ENCODE results near the gene GREB1L.
"Not testable (repeated sequence)": the region's sequence is repeated elsewhere in the genome, so short reads cannot be mapped to it uniquely, and the experiment has no call there.

GREB1L gene

DNA sequence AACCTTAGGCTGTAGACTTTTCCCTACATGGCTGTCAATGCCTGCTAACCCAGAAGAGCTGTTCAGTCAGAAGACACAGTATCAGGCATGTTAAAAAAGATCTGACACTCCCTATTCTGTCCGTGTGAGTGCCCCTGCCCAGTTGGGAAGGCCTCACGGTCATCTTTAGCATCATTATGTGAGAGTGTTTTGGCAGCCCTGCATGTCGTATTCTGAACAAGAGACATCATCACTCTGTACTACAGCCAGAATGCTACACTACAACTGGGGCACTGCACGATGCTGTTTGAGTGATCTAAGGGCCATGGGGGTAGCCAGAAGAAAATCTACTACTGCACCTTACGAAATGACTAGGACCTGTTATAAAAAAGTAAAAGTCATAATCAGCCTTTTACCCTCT, 67.2 kb downstream of the GREB1L start:
- DNase-seq = no peak

DNA sequence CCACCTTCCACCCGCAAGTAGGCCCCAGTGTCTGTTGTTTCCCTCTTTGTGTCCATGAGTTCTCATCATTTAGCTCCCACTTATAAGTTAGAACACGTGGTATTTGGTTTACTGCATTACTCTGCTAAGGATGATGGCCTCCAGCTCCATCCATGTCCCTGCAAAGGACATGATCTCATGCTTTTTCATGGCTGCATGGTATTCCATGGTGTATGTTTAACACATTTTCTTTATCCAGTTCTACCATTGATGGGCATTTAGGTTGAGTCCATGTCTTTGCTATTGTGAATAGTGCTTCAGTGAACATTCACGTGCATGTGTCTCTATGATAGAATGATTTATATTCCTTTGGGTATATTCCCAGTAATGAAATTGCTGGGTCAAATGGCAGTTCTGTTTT, 69.9 kb downstream of the GREB1L start:
- not testable (repeated sequence) for DNase-seq

DNA sequence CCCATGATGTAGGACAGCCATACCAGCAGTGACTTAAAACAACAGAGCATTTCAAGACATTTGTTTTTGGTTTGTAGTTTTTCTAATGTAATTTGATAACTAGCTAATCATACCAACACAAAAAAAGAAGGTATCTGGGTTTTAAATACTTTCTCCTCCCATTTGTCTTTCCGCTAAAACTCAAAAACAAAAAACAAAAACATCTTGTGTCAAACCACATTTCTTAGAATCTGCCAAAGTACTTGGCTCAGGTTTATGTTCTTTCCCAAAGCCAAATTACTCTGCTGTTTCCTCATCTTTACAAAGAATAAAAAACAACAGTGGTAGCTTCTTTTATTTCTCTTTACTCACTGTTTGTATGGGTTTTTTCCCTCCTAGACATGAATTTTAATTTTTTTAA, 71.5 kb downstream of the GREB1L start:
- DNase-seq = no peak

DNA sequence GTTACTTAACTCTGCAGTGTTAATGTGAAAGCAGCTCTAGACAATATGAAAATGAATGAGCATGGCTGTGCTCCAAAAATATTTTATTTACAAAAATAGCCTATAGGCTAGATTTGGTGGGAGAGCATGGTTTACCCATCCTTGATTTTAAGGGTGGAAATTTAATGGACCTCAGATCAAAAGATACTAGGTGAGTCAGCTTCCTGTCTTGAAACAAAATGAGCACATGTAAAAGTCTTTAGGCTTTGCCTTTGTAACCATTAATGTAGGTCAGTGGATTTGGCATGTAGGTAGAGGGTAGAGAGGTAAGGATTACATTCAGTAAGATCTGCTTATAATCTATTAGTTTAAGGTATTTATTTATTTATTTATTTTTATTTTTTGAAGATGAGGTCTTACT, 72.7 kb downstream of the GREB1L start:
- no peak for DNase-seq

DNA sequence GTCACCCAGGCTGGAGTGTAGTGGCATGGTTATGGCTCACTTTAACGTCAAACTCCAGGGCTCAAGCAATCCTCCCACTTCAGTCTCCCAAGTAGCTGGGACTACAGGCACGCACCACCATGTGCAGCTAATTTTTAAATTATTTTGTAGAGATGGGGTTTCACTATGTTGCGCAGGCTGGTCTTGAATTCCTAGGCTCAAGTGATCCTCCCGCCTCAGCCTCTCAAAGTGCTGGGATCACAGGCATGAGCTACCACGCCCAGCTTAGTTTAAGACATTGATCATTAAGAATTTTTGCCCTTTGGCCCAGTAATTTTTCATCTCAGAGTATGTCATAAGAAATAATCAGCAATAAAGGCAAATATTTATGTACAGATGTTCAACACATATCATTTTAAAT, 73.1 kb downstream of the GREB1L start:
- not testable (repeated sequence) for DNase-seq

DNA sequence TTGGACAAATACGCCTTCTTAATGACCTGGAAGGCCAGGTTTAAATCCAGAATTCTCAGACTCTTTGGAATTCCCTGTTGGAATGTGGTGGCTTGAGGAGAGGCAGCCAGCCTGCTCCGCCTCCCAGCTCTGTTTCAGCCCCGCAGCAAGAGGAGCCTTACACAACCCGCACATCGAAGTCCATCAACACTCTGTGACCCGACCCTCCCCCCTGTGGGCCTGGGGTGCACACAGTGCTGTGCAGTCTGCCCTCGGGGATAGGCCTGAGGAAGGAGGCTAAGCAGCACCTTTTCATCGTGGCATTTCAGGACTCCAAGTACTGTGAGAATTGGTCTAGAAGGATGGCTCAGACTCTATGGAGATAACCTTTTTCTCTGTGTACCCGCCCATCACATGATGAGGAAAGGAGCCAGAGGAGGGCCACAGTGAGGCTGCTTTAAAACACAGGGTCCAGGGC, 73.7 kb downstream of the GREB1L start:
- no peak for DNase-seq

DNA sequence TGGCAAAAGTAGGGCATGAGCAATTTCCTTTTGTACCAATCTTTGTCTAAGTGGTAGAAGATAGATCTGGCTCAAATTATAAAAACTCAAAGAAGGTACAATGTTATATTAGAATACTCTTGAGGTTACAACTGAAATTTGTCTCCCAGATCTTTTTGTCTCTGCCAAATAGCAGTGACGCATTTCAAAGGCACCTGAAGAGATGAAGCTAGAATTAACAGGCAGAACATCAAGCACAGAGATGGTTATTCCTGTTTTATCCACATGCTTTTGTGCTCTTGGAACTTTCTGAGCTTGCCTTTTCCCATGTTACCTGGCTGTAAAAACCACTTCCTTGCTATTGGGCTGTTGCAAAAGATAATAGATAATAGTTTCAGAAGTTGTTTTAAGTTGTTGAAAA, 74.3 kb downstream of the GREB1L start:
- DNase-seq = no peak

DNA sequence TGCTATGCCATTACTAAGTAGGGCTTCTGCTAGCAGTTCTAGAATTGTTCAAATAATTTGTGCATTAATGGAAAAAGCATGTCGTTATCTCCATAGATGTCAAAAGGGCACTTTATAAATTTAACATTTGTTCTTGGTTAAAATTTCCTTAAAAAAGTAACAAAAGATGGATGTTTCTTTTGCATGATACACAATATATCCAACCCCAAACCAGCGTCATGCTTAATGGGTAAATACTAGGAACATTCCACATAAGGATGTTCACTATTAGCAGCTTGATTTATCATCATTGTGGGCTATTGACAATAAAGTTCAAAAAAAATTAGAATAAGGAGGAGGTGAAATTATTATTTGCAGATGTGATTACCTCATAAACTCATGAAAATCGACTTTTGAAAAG, 79.7 kb downstream of the GREB1L start:
- no peak for DNase-seq

DNA sequence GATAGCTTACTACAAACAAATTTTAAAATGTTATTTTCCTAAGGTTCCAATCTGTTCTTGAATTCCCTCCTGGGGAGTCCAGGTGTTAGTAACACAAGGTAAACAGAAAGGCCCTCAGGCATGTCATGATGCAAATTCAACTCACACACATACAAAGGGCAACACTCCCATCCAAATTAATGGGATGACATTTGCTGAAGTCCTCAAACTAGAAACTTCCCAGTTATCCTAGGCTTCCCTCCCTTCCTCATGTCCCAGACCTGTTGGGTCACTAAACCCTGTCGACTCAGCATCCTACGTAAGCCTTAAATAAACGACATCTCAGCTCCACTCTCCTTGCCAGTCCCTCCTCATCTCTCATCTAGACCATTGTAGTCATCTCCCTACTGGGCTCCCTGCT, 85.1 kb downstream of the GREB1L start:
- no peak for DNase-seq

DNA sequence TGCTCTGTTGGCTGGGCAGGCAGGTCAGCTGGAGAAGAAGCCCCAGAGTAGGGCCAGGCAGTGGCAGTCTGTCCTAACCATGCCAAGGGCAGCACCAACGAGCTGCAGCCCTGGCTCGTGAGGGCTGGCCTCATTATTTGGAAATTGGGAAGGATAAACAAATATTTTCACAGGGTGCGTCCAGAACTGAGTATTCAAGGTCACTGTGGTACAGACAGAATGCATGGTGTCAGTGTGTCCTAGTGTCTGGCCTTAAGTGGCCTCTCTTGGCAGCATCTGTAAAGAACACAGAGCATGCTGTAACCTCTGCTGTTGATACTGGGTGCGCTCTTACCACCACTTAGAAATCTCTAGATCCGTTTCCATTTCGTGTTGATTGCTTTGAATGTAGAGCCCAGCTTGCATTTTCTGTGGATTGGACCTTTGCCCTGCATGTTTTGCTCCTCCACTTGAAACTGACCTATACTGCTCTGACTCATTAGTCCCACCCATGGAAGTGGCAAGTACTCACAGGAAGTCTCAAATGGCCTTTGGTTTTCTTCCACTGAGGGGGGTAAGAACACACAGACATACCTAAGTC, 88.2 kb downstream of the GREB1L start:
- no peak for DNase-seq

DNA sequence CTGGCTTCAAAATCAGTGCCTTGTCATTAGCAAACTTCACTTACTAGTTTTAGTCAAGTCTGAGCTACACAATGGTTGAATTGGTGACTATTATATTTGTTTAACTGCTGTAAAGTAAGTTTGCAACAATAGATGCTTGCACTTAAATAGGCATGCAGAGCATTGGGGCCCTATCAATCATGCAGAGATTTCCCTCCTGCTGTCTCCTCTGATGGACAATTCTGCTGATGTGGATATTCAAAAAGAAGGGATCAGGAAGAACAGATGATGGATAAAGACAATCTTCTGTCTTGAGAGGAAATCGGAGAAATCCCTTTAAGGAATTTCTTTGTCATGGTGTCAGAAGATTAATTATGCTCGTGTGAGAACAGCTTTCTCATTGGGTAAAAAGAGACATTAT, 89.0 kb downstream of the GREB1L start:
- DNase-seq = no peak

DNA sequence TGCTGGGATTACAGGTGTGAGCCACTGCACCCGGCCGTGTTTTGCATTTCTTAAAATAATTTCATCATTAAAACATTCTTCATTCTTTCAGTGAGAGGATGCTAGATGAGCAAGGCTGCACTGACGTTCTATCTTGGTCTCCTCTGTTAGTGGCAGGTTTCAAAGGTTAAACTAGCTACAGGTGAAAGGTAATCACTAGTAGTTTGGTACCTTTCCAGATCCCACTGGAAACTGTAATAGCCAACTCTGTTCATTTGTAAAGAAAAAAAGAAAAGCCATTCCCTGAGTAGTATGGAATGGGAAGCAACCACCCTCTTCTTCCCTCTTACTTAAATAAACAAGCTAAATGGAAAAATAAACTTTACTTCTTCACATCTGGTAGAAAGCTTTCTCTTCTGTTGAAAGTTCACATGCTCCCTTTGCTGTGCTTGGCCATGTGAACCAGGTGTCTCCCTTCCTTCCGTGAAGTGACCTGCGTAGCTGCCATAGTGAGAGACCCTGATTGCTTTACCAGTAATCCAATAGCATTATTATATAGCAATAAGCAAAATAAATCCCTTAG, 94.0 kb downstream of the GREB1L start:
- no peak for DNase-seq

DNA sequence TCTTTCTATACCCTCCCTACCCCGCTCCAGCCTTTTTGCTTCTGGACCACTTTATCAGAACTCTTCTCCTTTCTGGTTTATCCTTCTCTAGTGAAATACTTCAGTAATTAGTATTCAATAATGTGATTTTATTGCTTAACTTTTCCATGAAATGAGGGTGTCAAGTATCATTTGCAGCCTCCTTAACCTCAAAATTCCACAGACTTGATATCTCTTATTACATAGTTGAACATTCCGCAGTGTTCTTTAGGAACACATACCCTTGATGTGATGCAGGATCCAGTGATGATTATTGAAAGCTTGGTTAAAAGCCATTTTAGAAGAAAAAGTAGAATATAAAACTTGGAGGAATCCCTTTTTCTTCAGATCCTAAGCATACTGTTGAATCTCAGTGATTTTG, 94.8 kb downstream of the GREB1L start:
- DNase-seq = no peak

DNA sequence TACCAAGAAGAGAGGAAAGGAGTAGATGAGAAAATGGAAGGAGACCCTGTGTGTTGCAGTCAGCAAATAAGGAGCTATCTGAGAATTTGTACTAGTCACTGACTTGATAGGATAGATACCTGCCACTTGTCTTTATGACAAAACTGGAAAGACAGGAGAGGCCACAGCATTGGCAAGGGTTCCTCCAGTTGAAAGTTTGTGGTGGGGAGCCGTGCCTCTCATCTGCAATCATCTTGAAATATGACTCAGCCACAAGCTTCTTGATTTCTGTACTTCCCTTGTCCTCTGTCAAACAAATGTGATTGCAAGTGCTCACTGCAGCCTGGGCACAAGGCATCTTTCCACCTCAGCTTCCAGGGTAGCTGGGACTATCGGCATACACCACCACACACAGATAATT, 99.1 kb downstream of the GREB1L start:
- no peak for DNase-seq

DNA sequence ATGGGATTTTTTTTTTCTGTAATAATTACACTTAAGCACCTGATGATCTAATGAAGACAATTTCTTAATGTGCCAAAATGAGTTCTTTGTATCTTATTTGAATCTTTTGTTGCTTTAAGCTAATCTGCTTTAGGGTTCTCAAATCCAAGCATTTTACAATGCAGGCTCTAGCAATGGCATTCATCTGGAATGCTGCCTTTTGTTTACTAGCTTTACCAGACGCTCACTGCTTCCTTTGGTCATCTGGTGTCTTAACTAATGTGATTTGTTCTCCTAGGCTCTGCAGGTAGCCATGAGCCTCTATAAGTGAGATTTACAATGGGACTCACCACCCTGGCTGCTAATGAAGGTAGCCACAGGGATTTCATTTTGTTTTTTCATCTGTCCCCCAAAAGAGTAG, 100.3 kb downstream of the GREB1L start:
- no peak for DNase-seq

DNA sequence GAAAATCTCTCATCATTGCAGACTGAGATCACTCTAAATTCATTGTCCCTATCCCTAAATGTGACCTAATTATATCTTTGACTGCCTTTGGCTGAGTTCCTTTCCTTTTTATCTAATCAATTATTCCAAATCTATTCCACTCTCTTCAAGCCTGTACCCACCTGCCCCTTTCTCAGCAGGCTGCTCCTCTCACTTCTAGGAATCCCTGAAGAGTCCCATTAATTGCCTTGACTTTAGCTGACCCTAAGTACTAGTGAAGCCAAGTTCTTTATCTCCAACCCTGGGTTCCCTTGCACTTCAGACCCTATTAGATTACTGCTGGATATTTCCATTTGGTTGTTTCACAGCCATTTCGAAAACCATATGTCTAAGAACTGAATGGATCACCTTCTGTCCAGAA, 102.8 kb downstream of the GREB1L start:
- DNase-seq = no peak

DNA sequence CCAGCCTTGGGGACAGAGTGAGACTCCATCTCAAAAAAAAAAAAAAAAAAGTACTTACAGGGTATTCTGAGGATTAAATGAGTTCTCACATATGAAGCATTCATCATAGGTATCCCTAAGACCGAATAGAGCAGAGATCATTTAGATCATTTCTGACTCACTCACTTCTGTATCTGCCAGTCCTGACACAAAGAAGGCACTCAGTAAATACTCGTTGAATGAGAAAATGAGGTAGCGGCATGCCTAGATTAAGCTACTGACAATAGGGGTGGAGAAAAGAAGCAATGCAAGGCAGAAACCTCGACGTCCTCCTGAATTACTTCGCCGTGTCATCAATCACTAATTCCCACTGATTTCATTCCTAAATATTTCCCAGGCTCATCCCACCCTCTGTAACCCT, 103.8 kb downstream of the GREB1L start:
- no peak for DNase-seq

DNA sequence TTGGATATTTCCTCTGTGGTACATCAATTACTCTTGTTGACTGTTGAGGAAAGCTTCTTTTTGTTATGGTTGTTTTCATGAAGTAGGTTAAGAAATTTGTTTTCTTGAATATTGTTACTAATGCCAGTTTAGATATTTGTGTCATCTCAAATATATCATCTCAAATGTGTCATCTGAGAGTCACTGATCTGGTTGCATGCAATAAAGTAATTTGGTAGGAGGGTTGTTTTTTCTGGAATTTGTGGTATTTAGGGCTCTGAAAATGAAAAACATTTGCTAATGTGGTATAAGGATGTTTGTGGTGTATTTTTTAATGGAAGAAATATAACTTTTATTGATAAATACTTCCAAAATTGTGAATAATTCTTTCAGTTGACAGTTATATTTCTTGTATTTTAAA, 117.7 kb downstream of the GREB1L start:
- no peak for DNase-seq

DNA sequence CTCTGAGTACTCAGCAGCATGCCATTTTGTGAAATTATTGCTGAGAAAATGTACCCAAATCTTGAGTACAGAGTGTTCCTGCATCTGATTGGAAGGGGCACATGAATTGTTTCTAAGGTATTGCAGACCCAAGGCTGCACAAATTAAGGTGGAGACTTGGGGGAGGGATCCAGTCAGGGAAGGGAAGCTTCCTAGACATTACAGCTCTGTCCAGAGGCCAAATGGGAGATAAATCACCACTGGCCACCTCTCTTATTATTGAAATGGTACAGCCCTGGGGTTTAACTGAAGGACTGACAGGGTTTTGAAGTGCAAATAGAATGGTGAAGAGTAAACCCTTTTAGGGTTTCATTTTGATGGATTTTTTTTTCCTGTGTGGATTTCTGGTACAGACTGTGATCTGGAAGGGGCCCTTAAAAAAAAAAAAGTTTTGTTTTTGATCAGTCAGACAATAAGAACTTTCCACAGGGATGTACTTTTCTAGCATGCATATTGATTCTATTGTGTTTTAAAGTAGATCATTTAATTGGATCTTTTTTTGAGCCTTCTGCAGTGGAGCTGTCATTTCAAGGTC, 119.4 kb downstream of the GREB1L start:
- no peak for DNase-seq

DNA sequence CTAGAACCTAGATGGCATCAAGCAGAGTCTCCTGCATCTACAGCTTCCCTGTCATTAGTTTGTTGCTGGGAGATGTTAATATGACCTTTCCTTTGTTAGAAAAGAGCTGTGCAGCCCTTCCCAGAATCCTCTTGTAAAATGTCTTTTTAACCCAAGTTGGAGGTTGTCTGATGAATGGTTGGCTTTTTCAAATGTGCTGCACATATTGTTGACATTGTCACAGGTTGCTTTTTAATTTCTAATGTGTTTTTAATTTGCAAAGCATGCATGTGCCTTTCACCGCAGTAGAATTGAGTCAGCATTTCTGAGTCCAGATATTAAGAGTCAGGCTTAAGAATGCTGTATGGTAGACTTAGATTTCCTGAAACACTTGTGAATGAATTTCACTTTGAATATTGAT, 120.8 kb downstream of the GREB1L start:
- DNase-seq = no peak

DNA sequence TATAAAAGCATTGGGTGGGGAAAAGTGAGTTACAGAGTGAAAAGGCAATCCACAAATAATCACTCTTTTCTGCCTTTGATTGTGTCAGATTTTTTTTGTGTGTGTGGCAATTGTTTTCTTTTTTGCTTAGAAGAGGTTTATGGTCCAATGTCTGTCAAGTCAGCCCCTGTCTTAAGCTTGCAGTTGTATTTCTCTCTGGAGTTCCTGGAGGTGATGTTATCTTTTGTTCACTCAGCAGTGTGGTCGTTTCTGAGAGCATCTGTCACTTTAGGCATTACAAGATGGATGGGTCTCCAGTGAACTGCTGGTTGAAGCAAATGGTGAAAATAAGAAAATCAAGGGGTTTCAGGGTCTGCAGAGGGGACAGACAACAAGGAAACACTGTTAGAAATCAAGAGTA, 121.3 kb downstream of the GREB1L start:
- DNase-seq = no peak

DNA sequence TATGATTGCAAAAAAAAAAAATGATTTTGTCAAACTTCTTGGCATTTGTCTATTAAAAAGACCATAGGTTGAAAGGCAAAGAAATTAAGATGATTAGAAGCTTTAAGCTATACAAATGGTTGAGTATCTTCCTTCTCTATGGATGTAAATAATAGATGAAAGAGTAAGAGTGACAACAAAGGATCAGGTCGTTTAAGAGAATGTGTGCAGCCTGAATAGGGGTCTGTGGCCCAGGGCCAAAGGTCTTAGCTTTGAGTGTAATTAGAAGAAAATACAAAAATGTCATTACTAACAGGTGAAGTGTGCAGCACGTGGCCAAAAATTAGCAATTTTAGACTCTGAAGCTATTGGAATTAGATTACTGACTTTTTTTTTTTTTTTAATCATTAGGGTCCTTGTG, 122.4 kb downstream of the GREB1L start:
- no peak for DNase-seq

DNA sequence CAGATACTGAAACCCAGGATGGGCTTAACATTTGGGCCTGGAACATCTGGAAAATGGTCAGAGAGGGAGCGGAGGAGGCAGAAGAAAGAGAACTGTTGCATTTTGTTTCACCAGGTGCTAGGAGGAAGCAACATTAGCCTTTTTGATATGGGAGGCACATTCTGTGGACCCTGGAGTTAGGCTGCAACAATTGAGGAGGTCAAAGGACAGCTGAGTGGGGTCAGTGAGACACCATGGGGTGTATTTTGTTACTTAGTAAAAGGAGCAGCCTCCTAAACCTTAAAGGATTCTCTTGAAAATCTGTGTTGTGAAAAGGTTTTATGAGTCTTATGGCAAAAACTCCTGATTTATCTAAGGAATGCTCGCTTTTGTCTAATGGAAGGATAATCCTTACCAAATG, 124.9 kb downstream of the GREB1L start:
- DNase-seq = no peak

DNA sequence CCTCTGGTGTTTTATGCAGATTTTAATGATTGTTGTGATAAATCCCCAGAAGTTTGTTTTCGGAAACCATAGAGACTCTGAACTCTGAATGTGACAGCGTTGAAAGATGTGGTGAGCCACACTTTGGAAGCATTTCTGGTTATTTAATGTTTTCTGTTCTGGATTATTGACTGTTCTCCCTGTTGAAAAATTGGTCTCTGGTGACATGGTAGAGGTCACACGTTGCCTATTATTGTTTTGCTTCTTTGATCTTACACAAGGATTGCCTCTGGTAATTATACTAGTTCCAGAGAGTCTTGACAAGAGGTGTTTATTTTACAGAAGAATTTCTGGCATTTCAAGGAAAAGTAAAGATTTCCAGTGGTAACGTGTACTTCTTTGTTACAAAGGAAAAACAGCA, 127.1 kb downstream of the GREB1L start:
- DNase-seq = no peak

DNA sequence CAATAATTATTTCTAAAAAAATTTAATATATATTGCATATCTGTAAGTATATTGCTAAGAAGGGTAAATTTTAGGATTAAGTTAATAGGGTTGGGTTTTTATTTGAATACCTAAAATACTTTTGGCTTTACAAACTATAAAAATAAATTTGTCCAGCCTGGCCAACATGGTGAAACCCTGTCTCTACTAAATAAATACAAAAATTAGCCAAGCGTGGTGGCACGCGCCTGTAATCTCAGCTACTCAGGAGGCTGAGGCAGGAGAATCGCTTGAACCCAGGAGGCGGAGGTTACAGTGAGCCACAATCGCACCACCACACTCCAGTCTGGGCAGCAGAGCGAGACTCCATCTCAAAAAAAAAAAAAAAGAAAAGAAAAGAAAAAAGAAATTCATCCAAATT, 127.6 kb downstream of the GREB1L start:
- DNase-seq = not testable (repeated sequence)

All from NCI-H2227 treated with DMSO at 0.1 percent for 48 hours (cell line).